ENCODE data around the gene AP5S1. TPM values are rescaled to one million over a fixed set of nuclear protein-coding genes. Genes with fewer than 3 reads are reported as not detected.

Gene AP5S1
- total and polyA plus RNA-seq, 2 experiments from 2014 or later, result 7.6 to 22.9 TPM

- no peak for DNase-seq (ENCODE audit: low read depth in 1 of 2, low spot score in 1 of 2)
- H3K4me1 ChIP-seq (ENCODE audit: low read depth), result peaks cover 10% of the 10 kb centered on the region
- H3K9me3 ChIP-seq (ENCODE audit: low read depth), result no peaks in the 10 kb centered on the region
- no peaks in the 10 kb centered on the region for H3K27me3 ChIP-seq
- H3K36me3 ChIP-seq, result no peaks in the 10 kb centered on the region
- no peak overlapping the region for H3K27ac ChIP-seq
- no peak for TF ChIP-seq CTCF (IDR thresholded peaks at IDR 0.05; ENCODE audit: low read depth, low read length)
- H3K4me3 ChIP-seq, result peak overlapping the region; percentile 49
These were observed 23.7 kb upstream of the AP5S1 start for GRCh38 chr20:3796477-3797225.

DNA sequence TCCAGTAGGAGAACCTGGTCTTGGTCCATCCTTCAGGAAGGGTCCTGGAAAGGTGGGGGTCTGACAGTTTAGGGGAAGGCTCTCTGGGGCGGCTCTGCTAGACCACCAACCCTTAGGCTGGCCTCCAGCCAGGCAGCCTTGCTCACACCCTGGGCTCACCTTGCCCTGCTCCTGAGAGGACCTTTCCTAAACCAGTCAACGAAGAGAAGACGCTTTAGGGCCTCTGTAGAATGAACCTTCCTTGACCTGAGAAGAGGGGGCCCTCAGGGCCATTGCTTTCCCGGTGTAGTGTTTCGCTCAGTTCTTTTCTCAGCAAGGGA, 23.2 kb upstream of the AP5S1 start:
- no peaks in the 10 kb centered on the region for H3K36me3 ChIP-seq
- TF ChIP-seq CTCF (IDR thresholded peaks at IDR 0.05; ENCODE audit: low read depth, low read length), result no peak
- H3K9me3 ChIP-seq (ENCODE audit: low read depth), result no peaks in the 10 kb centered on the region
- peaks cover 10% of the 10 kb centered on the region for H3K4me1 ChIP-seq (ENCODE audit: low read depth)
- no peak for DNase-seq (ENCODE audit: low read depth in 1 of 2, low spot score in 1 of 2)
- no peak overlapping the region for H3K27ac ChIP-seq
- no peaks in the 10 kb centered on the region for H3K27me3 ChIP-seq
- H3K4me3 ChIP-seq, result peak overlapping the region; percentile 49

DNA sequence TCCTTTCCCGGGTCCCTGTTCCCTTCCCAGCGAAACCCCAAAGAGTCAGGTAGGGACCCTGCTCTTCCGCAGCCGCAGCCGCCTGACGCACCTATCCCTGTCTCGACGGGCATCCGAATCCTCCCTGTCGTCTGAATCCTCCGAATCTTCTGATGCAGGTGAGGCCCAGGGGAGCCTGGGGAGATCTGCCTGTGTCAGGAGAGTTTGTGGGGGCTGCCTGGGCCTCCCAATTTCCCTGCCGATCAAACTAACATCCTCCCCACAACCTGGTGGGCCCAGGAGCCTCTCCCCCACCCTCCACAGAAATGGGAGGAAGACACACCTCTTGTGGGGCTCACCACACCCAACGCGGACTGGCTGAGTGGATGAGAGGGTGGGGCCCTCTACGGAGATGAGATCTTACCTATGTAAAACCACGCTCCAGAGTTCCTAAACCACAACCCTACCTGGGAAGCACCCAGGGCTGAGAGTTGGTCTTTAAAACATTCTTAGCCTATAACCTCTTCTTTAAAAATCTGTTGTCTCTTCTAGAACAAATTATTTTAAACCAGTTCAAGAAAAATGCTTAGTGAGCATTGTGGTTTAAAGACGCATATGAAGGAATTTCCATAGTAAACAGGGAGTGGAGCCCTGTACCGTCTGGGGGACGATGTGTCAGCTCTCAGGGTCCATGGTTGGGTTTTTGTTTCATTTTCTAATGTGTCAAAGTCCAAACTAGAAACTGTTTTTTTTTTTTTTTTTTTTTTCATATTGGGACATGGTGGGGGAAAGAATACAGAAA, 22.6 kb upstream of the AP5S1 start:
- no peak for TF ChIP-seq CTCF (IDR thresholded peaks at IDR 0.05; ENCODE audit: low read depth, low read length)
- H3K27me3 ChIP-seq, result no peaks in the 10 kb centered on the region
- H3K4me1 ChIP-seq (ENCODE audit: low read depth), result peaks cover 10% of the 10 kb centered on the region
- H3K36me3 ChIP-seq, result no peaks in the 10 kb centered on the region
- H3K9me3 ChIP-seq (ENCODE audit: low read depth), result no peaks in the 10 kb centered on the region
- DNase-seq (ENCODE audit: low read depth in 1 of 2, low spot score in 1 of 2), result no peak
- H3K4me3 ChIP-seq, result peak overlapping the region; percentile 49
- H3K27ac ChIP-seq, result no peak overlapping the region

DNA sequence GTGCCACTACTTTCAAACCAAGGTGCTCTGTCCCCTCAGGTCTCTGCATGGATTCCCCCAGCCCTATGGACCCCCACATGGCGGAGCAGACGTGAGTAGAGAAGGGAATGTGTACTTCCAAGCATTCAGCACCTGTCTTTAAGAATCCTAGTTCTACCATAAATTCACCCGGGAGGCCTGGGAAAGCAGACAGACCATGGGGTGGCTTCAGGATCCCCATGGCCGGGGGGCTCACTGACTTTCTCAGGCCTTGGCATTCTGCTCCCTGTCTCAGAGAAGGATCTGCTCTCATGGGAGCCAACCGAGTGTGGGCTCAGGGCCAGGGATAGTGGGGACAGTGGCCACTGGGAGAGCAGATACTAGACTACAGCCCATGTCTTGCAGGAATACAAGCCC, 22.0 kb upstream of the AP5S1 start:
- H3K4me3 ChIP-seq, result no peak overlapping the region
- H3K9me3 ChIP-seq (ENCODE audit: low read depth), result no peaks in the 10 kb centered on the region
- no peak for DNase-seq (ENCODE audit: low read depth in 1 of 2, low spot score in 1 of 2)
- no peaks in the 10 kb centered on the region for H3K36me3 ChIP-seq
- no peak overlapping the region for H3K27ac ChIP-seq
- no peak for TF ChIP-seq CTCF (IDR thresholded peaks at IDR 0.05; ENCODE audit: low read depth, low read length)
- no peaks in the 10 kb centered on the region for H3K27me3 ChIP-seq
- H3K4me1 ChIP-seq (ENCODE audit: low read depth), result peaks cover 10% of the 10 kb centered on the region

DNA sequence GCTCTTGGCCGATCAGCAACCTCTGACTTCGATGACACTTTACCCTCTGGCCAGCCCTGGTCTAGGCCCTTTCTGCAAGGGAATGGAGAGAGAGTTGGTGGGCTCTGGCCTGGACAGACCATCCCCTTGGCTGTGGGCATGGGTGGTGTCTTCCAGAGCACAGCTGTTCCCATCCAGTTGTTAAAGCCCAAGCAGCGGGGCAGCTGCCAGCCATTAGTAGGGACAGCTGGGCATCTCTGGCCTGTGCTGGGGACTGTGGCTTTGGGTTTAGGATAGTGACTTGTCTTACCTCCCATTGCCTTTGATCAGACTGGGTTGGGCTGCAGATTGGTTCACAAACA, 21.5 kb upstream of the AP5S1 start:
- Histone ChIP-seq H3K4me1 (ENCODE audit: low read depth) (peaks cover 10% of the 10 kb centered on the region), H3K36me3 (no peaks in the 10 kb centered on the region), H3K4me3 (no peak overlapping the region), H3K9me3 (ENCODE audit: low read depth) (no peaks in the 10 kb centered on the region), H3K27me3 (no peaks in the 10 kb centered on the region), H3K27ac (no peak overlapping the region)
- no peak for DNase-seq (ENCODE audit: low read depth in 1 of 2, low spot score in 1 of 2)
- TF ChIP-seq CTCF (IDR thresholded peaks at IDR 0.05; ENCODE audit: low read depth, low read length), result no peak
